ENCODE measurements around the gene ST8SIA1. TPM values are rescaled to one million over a fixed set of nuclear protein-coding genes. Genes with fewer than 3 reads are reported as not detected.
"Not testable (repeated sequence)": the region's sequence is repeated elsewhere in the genome, so short reads cannot be mapped to it uniquely, and the experiment has no call there.

The ST8SIA1 gene
- total RNA-seq, result 1 to 10 TPM in 1 of 4 donors, under 1 TPM in 3; 0.19 to 1.3 (median 0.67) TPM
- polyA plus RNA-seq, result under 1 TPM; 0.06 to 0.42 (median 0.35) TPM
- long read RNA-seq, donor 1, result 0 reads
- long read RNA-seq, donor 2, result 0 reads

- no peak within 1 kb of the TSS for H3K27ac ChIP-seq
- WGBS, 3 donors, result 0 to 1% (median 1%) methylated on average over 42 to 70 of the region's 70 CpGs
- H3K9me3 ChIP-seq, result no peaks in the 10 kb centered on the region
- no peaks in the 10 kb centered on the region for H3K4me1 ChIP-seq
- no peaks in the 10 kb centered on the region for H3K36me3 ChIP-seq (ENCODE audit: insufficient read depth in 1 of 2, low read depth in 1 of 2)
- peak within 1 kb of the TSS; percentile 67 for H3K4me3 ChIP-seq
- ATAC-seq (peak; percentile 29 to 68 (median 40)), DNase-seq (peak; percentile 52 to 63)
- peaks cover 0 to 50% (median 8%) of the 10 kb centered on the region in 3 donors for H3K27me3 ChIP-seq (ENCODE audit: insufficient read depth in 3 of 3, low read length in 2 of 3)
- no peak for TF ChIP-seq CTCF (IDR thresholded peaks at IDR 0.05)
- intact Hi-C loops (cut with DNase I), result no loop called here
These were observed at the start of gene ST8SIA1 for GRCh38 chr12:22334410-22335100. Gene ST8SIA1, minus strand, starts transcription at chr12:22334707. Its CDS starts 475 bp downstream, at chr12:22334232.

- intact Hi-C loops (cut with DNase I), result no loop called here
- 86 to 91% (median 89%) methylated on average over 3 of the region's 3 CpGs for WGBS, 3 donors
These were observed 45.5 kb upstream of the ST8SIA1 start for GRCh38 chr12:22380031-22380430.

GRCh38 chr12:22377731-22378496 is 43.4 kb upstream of the ST8SIA1 start:
- H3K4me3 ChIP-seq, result no peak overlapping the region
- H3K27ac ChIP-seq, result no peak overlapping the region
- intact Hi-C loops (cut with DNase I), result no loop called here
- 77 to 80% (median 80%) methylated on average over 4 of the region's 4 CpGs for WGBS, 3 donors
- H3K36me3 ChIP-seq (ENCODE audit: insufficient read depth in 1 of 2, low read depth in 1 of 2), result no peaks in the 10 kb centered on the region
- TF ChIP-seq CTCF (IDR thresholded peaks at IDR 0.05), result no peak
- DNase-seq (no peak), ATAC-seq (no peak)
- H3K9me3 ChIP-seq, result no peaks in the 10 kb centered on the region
- no peaks in the 10 kb centered on the region for H3K27me3 ChIP-seq (ENCODE audit: insufficient read depth in 3 of 3, low read length in 2 of 3)
- H3K4me1 ChIP-seq, result no peaks in the 10 kb centered on the region

More at GRCh38 chr12:22380031-22380430, 45.5 kb upstream of the ST8SIA1 start:
- Histone ChIP-seq H3K4me1 (no peaks in the 10 kb centered on the region), H3K4me3 (no peak overlapping the region), H3K27ac (no peak overlapping the region), H3K9me3 (no peaks in the 10 kb centered on the region), H3K27me3 (ENCODE audit: insufficient read depth in 3 of 3, low read length in 2 of 3) (no peaks in the 10 kb centered on the region), H3K36me3 (ENCODE audit: insufficient read depth in 1 of 2, low read depth in 1 of 2) (no peaks in the 10 kb centered on the region)
- ATAC-seq, result no peak
- TF ChIP-seq CTCF (IDR thresholded peaks at IDR 0.05), result no peak
- no peak for DNase-seq

- intact Hi-C loops (cut with DNase I); H3K36me3 ChIP-seq (ENCODE audit: insufficient read depth in 1 of 2, low read depth in 1 of 2); ATAC-seq; H3K4me1 ChIP-seq; H3K27ac ChIP-seq; H3K27me3 ChIP-seq (ENCODE audit: insufficient read depth in 3 of 3, low read length in 2 of 3); H3K9me3 ChIP-seq; DNase-seq; H3K4me3 ChIP-seq: not testable (repeated sequence)
- WGBS, 3 donors, result 94 to 98% (median 95%) methylated on average over 43 to 44 of the region's 44 CpGs
These were observed 42.2 kb upstream of the ST8SIA1 start for GRCh38 chr12:22376596-22377150.

- Histone ChIP-seq H3K4me1 (no peaks in the 10 kb centered on the region), H3K27ac (no peak overlapping the region), H3K9me3 (no peaks in the 10 kb centered on the region), H3K36me3 (ENCODE audit: insufficient read depth in 1 of 2, low read depth in 1 of 2) (no peaks in the 10 kb centered on the region), H3K4me3 (no peak overlapping the region), H3K27me3 (ENCODE audit: insufficient read depth in 3 of 3, low read length in 2 of 3) (no peaks in the 10 kb centered on the region)
- 49 to 58% (median 55%) methylated on average over 2 of the region's 2 CpGs for WGBS, 3 donors
- no peak for TF ChIP-seq CTCF (IDR thresholded peaks at IDR 0.05)
- ATAC-seq (no peak), DNase-seq (no peak)
- intact Hi-C loops (cut with DNase I), result no loop called here
These were observed 40.0 kb upstream of the ST8SIA1 start for GRCh38 chr12:22374508-22374907.
